SK-N-SH treated with all-trans-retinoic acid at 6 μM for 48 hours (cell line): ENCODE measurements around the gene NSG2.
"Not testable (repeated sequence)": the region's sequence is repeated elsewhere in the genome, so short reads cannot be mapped to it uniquely, and the experiment has no call there.

Source experiments
- ATAC-seq: fragments of 200-7000 bp; cut with Tn5 transposase; 3 replicates; pipeline ENCODE4 v1.9.1; 2020; ENCODE audit warnings: mild to moderate bottlenecking, moderate library complexity
- ARNTL ChIP-seq: fragments of 450-650 bp; formaldehyde crosslinking; IDR thresholded peaks from 2 replicates; pipeline ENCODE4 v1.5.0; 2020; ENCODE audit warnings: low read depth, mild to moderate bottlenecking, moderate library complexity, borderline replicate concordance
- BACH2 ChIP-seq: fragments of 250-450 bp; sonication (Bioruptor Pico); IDR thresholded peaks from 2 replicates; pipeline ENCODE4 v1.9.0; 2021; ENCODE audit warnings: mild to moderate bottlenecking, borderline replicate concordance
- CSDC2 ChIP-seq: fragments of 250-450 bp; sonication (Bioruptor Pico); IDR thresholded peaks from 2 replicates; pipeline ENCODE4 v1.5.0; 2020; ENCODE audit warnings: mild to moderate bottlenecking, moderate library complexity
- GLIS3 ChIP-seq: fragments of 250-450 bp; sonication (Bioruptor Pico); IDR thresholded peaks from 2 replicates; pipeline ENCODE4 v1.5.0; 2020; ENCODE audit warnings: mild to moderate bottlenecking, moderate library complexity
- ISL1 ChIP-seq: fragments of 250-450 bp; sonication (Bioruptor Pico); IDR thresholded peaks from 2 replicates; pipeline ENCODE4 v2.1.2; 2022; ENCODE audit warnings: mild to moderate bottlenecking, moderate library complexity
- PPARA ChIP-seq: fragments of 250-450 bp; sonication (Bioruptor Pico); IDR thresholded peaks from 2 replicates; pipeline ENCODE4 v1.5.0; 2020; ENCODE audit warnings: mild to moderate bottlenecking, borderline replicate concordance
- RARB ChIP-seq: fragments of 250-450 bp; sonication (Bioruptor Pico); IDR thresholded peaks from 2 replicates; pipeline ENCODE4 v1.8.0; 2021; ENCODE audit warnings: mild to moderate bottlenecking, moderate library complexity
- SNAI2 ChIP-seq: fragments of 250-450 bp; sonication (Bioruptor Pico); IDR thresholded peaks from 2 replicates; pipeline ENCODE4 v1.5.0; 2020; ENCODE audit warnings: mild to moderate bottlenecking, moderate library complexity
- TCF4 ChIP-seq: fragments of 250-450 bp; sonication (Bioruptor Pico); IDR thresholded peaks from 2 replicates; pipeline ENCODE4 v1.8.0; 2021; ENCODE audit warnings: mild to moderate bottlenecking, moderate library complexity, borderline replicate concordance
- TOX ChIP-seq: fragments of 250-450 bp; sonication (Bioruptor Pico); IDR thresholded peaks from 2 replicates; pipeline ENCODE4 v1.8.0; 2021; ENCODE audit warnings: mild to moderate bottlenecking, moderate library complexity, borderline replicate concordance
- ZC3H10 ChIP-seq: fragments of 250-450 bp; sonication (Bioruptor Pico); IDR thresholded peaks from 2 replicates; pipeline ENCODE4 v1.5.1; 2021; ENCODE audit warnings: mild to moderate bottlenecking, moderate library complexity
- ZFP3 ChIP-seq: fragments of 250-450 bp; sonication (Bioruptor Pico); IDR thresholded peaks from 2 replicates; pipeline ENCODE4 v1.5.0; 2020; ENCODE audit warnings: mild to moderate bottlenecking, moderate library complexity
- ZFP30 ChIP-seq: fragments of 450-650 bp; formaldehyde crosslinking; IDR thresholded peaks from 2 replicates; pipeline ENCODE4 v1.5.0; 2022; ENCODE audit warnings: mild to moderate bottlenecking, moderate library complexity
- ZNF565 ChIP-seq: fragments of 450-650 bp; formaldehyde crosslinking; conservative IDR thresholded peaks from 2 replicates; pipeline ENCODE4 v1.5.0; 2020; ENCODE audit warnings: low read depth, mild to moderate bottlenecking, moderate library complexity
- TF ChIP-seq, protein P1 (sequence below): fragments of 250-450 bp; sonication (Bioruptor Pico); IDR thresholded peaks from 2 replicates; pipeline ENCODE4 v1.5.0; 2020; ENCODE audit warnings: mild to moderate bottlenecking, moderate library complexity
- TF ChIP-seq, protein P2 (sequence below): fragments of 250-450 bp; sonication (Bioruptor Pico); IDR thresholded peaks from 2 replicates; pipeline ENCODE4 v1.5.1; 2020; ENCODE audit warnings: low read depth, mild to moderate bottlenecking, moderate library complexity
- TF ChIP-seq, protein P3 (sequence below): fragments of 250-450 bp; sonication (Bioruptor Pico); IDR thresholded peaks from 2 replicates; pipeline ENCODE4 v1.8.0; 2020; ENCODE audit warnings: mild to moderate bottlenecking, moderate library complexity, borderline replicate concordance
- TF ChIP-seq, protein P4 (sequence below): fragments of 250-450 bp; sonication (Bioruptor Pico); IDR thresholded peaks from 2 replicates; pipeline ENCODE4 v1.8.0; 2021; ENCODE audit warnings: low read depth, mild to moderate bottlenecking, moderate library complexity, borderline replicate concordance

The NSG2 gene

DNA sequence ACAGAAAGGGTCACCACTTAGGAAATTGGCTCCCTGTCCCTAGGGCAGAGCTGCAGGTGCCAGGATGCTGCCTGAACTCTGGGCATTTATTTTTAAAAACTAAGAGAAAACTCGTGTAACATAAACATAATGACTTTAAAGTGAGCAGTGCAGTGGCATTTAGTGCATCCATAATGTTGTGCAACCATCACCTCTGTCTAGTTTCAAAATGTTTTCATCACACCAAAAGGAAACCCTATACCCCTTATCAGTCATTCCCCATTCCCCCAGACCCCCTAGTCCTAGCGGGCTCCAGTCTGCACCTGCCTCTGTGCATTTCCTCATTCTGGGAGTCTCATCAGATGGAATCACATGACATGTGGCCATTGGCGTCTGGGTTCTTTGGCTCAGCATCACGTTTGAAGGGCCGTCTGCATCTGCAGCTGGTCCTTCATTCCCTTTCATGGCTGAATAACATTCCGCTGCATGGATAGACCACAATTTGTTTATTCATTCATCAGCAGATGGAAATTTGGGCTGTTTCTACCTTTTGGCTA lies 55.8 kb downstream of the NSG2 start (continued):
- TF ChIP-seq, protein P1, sequence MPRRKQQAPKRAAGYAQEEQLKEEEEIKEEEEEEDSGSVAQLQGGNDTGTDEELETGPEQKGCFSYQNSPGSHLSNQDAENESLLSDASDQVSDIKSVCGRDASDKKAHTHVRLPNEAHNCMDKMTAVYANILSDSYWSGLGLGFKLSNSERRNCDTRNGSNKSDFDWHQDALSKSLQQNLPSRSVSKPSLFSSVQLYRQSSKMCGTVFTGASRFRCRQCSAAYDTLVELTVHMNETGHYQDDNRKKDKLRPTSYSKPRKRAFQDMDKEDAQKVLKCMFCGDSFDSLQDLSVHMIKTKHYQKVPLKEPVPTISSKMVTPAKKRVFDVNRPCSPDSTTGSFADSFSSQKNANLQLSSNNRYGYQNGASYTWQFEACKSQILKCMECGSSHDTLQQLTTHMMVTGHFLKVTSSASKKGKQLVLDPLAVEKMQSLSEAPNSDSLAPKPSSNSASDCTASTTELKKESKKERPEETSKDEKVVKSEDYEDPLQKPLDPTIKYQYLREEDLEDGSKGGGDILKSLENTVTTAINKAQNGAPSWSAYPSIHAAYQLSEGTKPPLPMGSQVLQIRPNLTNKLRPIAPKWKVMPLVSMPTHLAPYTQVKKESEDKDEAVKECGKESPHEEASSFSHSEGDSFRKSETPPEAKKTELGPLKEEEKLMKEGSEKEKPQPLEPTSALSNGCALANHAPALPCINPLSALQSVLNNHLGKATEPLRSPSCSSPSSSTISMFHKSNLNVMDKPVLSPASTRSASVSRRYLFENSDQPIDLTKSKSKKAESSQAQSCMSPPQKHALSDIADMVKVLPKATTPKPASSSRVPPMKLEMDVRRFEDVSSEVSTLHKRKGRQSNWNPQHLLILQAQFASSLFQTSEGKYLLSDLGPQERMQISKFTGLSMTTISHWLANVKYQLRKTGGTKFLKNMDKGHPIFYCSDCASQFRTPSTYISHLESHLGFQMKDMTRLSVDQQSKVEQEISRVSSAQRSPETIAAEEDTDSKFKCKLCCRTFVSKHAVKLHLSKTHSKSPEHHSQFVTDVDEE (CRISPR knock-in tag) = no peak
- no peak for TF ChIP-seq SNAI2 (CRISPR knock-in tag)
- TF ChIP-seq RARB (CRISPR knock-in tag) = no peak

DNA sequence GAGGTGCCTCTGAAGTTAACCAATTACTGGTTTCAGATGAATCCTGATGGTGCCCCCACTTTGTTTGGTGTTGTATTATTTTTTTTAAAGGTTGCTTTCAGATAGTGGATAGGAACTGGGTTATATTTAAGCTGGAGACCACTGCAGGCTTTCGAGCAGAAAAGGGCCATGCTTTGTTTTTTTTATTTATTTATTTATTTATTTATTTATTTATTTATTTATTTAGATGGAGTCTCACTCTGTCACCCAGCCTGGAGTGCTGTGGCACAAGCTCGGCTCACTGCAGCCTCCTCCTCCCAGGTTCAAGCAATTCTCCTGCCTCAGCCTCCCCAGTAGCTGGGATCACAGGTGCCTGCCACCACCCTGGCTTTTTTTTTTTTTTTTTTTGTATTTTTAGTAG lies 57.1 kb downstream of the NSG2 start:
- not testable (repeated sequence) for ATAC-seq

DNA sequence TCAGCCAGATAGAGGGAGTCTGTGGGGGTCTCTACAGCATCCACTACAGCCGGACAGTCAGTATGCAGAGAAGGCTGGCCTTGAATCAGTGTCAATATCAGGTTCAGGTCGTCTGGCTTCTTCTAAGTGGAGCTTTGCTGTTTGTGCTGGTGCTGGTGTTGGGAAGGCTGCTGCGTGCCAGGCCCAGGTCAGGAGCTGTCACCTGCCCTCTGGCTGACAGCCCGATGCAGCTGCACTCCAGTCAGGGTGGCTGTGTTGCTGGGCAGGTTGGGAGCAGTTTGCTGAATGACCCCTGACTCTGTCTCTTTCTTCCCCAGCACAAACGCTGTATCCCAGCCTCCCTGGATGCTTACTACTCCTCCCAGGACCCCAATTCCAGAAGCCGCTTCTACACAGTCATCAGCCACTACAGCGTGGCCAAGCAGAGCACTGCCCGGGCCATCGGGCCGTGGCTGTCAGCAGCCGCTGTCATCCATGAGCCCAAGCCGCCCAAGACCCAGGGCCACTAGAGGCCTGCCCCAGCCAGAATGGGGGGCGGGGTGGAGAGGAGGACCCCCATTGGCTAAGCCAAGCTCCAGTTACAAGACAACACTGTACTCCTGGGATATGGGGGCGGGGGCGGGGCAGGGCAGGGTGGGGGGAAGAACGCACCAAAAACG lies 61.6 kb downstream of the NSG2 start:
- no peak for ATAC-seq
- TF ChIP-seq, protein P2, sequence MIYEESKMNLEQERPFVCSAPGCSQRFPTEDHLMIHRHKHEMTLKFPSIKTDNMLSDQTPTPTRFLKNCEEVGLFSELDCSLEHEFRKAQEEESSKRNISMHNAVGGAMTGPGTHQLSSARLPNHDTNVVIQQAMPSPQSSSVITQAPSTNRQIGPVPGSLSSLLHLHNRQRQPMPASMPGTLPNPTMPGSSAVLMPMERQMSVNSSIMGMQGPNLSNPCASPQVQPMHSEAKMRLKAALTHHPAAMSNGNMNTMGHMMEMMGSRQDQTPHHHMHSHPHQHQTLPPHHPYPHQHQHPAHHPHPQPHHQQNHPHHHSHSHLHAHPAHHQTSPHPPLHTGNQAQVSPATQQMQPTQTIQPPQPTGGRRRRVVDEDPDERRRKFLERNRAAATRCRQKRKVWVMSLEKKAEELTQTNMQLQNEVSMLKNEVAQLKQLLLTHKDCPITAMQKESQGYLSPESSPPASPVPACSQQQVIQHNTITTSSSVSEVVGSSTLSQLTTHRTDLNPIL (CRISPR knock-in tag) = no peak
- no peak for TF ChIP-seq ZFP3
- TF ChIP-seq TOX = no peak
- no peak for TF ChIP-seq ZFP30 (CRISPR knock-in tag)
- TF ChIP-seq TCF4 (CRISPR knock-in tag) = no peak
- TF ChIP-seq PPARA = no peak
- TF ChIP-seq ZC3H10 (CRISPR knock-in tag) = no peak
- TF ChIP-seq, protein P3, sequence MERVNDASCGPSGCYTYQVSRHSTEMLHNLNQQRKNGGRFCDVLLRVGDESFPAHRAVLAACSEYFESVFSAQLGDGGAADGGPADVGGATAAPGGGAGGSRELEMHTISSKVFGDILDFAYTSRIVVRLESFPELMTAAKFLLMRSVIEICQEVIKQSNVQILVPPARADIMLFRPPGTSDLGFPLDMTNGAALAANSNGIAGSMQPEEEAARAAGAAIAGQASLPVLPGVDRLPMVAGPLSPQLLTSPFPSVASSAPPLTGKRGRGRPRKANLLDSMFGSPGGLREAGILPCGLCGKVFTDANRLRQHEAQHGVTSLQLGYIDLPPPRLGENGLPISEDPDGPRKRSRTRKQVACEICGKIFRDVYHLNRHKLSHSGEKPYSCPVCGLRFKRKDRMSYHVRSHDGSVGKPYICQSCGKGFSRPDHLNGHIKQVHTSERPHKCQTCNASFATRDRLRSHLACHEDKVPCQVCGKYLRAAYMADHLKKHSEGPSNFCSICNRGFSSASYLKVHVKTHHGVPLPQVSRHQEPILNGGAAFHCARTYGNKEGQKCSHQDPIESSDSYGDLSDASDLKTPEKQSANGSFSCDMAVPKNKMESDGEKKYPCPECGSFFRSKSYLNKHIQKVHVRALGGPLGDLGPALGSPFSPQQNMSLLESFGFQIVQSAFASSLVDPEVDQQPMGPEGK (CRISPR knock-in tag) = no peak
- no peak for TF ChIP-seq RARB (CRISPR knock-in tag)
- no peak for TF ChIP-seq ISL1 (CRISPR knock-in tag)
- no peak for TF ChIP-seq CSDC2
- TF ChIP-seq ARNTL = no peak
- TF ChIP-seq GLIS3 (CRISPR knock-in tag) = no peak
- TF ChIP-seq ZNF565 = no peak
- TF ChIP-seq, protein P1 (CRISPR knock-in tag) = no peak
- no peak for TF ChIP-seq BACH2 (CRISPR knock-in tag)

DNA sequence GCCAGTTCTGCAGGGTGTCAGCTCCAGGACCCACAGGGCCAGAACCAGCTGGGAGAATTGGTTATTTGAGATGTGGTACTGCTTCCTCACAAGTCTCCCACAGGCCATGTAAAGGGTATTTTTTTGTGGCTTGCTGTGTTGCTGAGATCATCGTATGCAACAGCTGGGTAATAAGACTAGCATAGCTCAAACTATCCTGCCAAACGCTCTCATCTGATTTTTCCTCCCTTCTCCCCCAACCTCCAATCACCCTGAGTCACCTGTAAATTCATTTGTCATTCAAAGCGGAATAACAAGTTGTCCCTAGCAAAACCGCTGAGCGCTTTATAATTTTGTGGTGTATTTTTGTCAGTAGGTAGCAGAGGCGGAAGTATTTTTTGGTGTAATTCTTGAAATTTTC lies 63.2 kb downstream of the NSG2 start:
- TF ChIP-seq, protein P4, sequence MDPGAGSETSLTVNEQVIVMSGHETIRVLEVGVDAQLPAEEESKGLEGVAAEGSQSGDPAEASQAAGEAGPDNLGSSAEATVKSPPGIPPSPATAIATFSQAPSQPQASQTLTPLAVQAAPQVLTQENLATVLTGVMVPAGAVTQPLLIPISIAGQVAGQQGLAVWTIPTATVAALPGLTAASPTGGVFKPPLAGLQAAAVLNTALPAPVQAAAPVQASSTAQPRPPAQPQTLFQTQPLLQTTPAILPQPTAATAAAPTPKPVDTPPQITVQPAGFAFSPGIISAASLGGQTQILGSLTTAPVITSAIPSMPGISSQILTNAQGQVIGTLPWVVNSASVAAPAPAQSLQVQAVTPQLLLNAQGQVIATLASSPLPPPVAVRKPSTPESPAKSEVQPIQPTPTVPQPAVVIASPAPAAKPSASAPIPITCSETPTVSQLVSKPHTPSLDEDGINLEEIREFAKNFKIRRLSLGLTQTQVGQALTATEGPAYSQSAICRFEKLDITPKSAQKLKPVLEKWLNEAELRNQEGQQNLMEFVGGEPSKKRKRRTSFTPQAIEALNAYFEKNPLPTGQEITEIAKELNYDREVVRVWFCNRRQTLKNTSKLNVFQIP (CRISPR knock-in tag) = no peak
- TF ChIP-seq BACH2 (CRISPR knock-in tag) (no peak), SNAI2 (CRISPR knock-in tag) (no peak), ZNF565 (no peak)
- TF ChIP-seq, protein P1 (CRISPR knock-in tag) = no peak
- no peak for ATAC-seq
